NCI-H1694 treated with DMSO at 0.1 percent for 48 hours (cell line): ENCODE data around the gene EPM2A.

Experiments
- DNase-seq: peaks from one replicate; lab custom pipeline; 2025; lab: John Stamatoyannopoulos, UW

Gene EPM2A

DNA sequence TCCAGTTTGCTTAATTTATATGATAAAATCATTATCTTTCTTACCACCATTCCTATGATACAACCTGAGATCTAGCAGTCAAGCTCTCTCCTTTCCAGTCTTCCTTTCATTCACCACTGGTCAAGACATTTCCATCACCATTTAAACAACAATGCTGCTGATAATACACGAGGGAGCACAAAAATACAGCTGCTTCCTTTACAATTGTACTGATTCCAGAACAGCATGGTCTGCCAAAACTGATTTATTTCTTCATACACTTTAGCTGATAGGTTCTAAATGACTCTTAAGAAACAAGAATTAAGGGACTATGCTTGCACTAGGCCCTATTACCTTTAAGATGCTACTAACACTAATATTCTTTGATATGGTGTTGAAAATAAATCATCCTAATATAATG lies 65.0 kb downstream of the EPM2A start:
- no peak for DNase-seq

DNA sequence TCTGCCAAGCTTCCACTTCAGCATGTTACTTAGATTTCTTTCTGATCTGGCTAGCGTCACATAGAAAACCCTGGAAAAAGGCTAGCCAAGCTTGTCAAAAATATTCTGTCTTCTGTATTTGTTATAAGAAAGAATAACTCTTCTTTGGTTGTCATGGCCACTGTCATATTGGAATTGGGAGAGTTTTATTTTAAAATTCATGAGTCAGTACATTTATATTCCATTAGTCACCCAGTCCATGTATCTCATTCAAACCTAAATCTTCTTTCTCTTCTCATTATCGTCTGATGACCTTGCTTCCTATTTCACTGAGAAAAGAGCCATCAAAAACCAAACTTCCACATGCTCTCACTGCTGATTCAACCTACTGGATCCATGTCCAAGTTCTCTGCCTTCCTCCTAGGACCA lies 65.7 kb downstream of the EPM2A start:
- no peak for DNase-seq

GRCh38 chr6:145668844-145669243 lies 66.5 kb downstream of the EPM2A start:
- DNase-seq: no peak

- DNase-seq: no peak
Observed at GRCh38 chr6:145660676-145661075, 74.6 kb downstream of the EPM2A start.

DNA sequence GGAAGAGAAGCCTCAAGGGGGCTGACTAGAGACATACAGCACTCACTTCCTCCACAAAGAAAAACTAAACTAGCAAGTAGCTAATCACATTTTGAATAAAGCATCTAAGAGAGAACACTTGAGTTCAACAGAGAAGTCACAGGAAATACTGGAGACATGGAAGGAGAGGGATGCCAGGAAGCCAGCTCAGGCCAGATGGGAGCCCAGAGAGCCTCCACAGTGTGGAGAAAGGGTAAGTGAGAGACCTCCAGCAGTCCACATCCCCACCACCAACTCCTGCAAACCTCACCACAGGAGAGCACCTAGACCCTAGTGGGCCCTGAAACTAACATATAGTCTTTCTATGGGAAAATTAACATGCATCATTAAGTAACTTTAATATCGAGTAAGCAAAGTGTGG lies 79.2 kb downstream of the EPM2A start:
- DNase-seq: no peak

DNA sequence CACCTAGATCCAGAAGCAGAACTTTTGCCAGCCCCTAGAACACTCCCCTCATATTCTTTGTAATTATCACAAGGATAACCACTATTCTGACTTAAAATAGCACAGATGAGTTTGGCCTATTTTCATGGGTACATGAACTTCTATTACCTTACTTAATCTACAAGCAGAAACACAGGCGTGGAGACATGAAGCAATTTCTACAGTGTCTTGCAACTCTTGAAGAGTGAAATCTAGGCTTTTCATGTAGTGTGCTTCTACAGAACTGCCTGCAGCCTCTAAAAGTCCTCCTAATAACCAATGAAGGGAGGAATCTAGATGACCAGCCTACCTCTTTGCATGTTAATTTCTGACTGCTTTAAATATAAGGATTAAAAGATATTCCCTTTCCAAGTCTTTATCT lies 82.7 kb downstream of the EPM2A start:
- DNase-seq: no peak

- DNase-seq: no peak
Observed at GRCh38 chr6:145651988-145652387, 83.3 kb downstream of the EPM2A start.

DNA sequence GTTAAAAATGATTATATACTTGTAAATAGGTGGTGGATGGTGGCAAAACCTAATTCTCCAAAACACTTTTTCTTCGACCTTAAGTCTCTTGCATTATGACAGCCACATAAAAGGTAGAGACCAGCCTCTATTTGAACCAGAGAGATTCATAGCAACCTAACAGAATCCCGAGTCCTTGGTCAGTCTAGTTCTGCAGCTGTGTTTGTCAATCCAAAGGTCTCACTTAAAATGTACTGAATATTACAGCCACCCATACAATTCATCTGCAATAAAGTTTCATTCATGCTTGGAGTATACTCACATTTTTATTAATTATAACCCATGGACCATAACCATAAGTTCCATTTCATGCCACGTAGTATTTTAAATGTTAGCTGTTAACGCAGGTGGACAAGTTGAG lies 87.2 kb downstream of the EPM2A start:
- no peak for DNase-seq

DNA sequence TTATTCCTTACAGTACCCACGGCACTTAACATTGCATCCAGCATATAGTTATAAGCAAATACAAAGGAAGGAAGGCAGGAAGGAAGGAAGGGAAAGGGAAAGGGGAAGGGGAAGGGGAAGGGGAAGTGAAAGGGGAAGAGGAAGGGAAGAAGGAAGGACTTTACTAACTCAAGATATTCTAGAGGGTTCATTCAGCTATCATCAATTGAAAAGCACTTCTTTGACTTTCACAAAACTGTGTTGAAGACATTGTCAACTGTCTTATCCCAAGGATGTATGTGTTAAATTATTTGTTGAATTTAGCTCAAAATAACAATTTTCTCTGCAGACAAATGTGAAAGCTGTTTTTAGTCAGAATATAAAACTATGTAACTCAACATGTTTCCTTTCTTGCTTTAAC lies 87.7 kb downstream of the EPM2A start:
- no peak for DNase-seq

DNA sequence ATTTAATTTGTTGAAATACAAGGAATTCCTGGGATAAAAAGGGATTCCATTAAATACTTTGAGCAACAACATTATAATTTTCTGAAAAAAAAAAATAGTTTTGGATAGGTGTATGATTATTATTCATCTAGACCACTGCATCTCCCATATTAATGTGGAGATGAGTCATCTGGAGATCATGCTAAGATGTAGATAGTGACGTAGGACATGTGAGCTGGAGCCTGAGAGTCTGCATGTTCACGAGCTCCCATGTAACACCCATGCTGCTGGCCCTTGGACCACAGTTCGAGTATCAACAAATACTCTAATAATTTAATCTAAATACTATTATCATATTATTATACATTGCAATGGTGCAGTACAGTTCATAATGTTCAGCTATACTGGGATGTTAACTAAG lies 91.6 kb downstream of the EPM2A start:
- DNase-seq: no peak

DNA sequence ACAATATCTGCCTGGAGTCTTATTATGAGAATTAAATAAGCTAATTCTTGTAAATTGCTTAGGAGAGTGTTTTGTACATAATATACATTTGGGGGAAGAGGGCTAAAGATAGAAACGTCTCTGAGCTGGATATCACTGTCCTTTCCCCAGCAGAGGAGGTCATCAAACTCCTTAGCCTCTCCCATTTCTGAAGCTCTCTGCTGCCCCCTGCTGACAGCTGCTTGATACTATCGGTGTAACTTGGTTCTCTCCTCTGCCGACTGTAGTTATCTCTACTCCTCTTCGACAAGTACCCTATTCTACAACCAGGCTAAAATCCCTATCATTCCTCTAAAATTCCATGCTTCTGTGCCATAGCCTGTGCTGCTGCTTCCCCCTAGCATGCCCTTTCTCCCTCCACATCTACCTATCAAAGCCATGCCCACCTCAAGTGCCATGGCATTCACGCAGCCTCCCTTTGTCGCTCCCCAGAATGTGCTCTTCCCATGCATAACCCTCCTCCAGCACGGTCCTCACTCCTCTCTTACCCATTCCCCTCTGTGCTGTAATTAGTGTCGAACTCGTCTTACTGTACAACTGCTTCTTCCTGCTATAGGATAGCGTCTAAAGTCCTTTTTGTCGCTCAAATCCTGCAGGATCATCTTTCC lies 101.2 kb downstream of the EPM2A start:
- peak; percentile 8 for DNase-seq

DNA sequence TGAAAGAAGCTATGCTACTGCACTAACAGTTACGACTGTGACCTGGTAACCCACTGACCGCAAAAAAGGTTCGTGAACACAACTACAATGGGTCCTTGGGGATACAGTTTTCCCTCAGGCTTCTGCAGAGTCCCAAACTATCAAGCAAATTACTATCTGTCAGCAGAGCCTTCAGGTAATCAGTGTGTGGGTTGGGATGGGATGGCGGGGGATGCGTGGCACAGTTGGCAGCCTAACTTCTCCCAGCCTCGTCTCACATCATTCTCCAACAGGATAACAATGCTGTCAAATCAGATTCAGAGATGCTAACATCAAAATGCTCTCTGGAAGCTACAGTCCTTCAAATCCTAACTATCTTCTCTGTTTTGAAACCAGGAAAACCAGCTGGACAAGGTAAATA lies 102.3 kb downstream of the EPM2A start:
- no peak for DNase-seq

DNA sequence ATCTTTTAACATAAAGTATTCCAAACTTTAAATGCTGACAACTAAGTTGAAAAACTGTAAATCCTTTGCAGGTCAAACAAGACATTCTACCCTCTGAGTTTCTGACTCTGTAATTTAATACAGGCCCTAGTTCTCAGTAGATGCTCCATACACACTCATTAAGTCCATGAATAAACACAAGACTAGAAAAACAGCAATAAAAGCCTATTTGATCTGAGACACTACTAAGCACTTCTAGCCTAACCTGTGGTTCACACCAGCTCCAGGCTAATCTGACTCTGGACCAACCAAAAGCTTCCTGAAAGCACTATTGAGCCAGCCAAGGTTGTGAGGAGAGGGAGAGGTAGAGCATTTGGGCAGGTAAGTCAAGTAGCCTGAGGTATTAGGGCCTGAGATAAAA lies 103.9 kb downstream of the EPM2A start:
- DNase-seq: no peak

DNA sequence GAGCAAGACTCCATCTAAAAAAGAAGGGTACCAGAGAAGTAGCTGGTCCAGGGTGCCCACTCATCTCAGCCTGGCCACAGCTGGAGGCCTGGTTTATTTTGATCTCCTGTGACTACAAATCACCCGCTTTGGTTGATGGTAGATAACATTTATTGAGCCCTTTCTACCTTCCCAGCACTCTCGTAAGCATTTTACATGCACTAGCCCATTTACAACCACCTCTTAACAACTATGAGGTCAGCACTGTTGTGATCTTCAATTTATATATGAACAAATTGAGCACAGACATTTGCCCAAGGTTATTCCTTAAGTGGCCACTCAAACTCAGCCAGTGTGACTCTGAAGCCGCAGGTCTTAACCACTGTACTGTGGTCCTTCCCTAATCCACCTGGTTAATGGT lies 104.7 kb downstream of the EPM2A start:
- no peak for DNase-seq

DNA sequence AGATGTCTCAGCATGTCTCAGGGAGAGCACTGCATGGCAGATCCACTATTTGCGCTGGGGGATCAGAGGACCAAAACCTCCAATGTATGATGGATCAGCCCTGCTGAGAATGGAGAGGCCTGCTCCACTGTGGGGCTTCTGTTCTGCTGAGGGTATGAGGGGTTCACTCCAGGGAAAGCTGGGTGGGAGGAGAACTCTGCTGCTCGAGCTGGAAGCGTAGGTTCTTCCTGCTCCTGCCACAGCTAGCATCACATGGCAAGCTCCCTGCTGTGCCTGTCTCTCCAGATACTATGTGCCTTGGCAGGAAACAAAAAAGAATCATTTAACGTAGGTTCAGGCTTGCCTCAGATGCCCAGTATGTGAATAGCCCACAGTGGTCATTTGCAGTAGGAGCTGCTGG lies 105.8 kb downstream of the EPM2A start:
- no peak for DNase-seq

DNA sequence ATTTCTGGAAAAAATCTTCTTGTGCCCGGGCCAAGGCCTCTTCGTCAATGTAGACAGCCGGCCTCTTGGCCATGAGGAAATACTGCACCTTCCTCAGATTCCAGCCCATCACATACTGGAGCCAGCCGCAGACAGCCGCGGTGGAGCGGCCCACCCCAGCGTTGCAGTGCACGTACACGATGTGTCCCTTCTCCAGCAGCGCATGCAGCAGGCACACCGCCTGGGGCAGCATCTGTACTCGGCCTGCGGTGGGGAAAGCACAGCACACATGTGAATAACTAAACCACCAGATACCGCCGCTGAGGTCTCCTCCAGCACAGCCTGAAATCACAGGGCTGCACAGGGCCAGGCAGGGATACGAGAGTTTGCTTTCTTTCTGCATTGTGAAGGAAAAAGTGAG lies 107.9 kb downstream of the EPM2A start:
- DNase-seq: no peak

DNA sequence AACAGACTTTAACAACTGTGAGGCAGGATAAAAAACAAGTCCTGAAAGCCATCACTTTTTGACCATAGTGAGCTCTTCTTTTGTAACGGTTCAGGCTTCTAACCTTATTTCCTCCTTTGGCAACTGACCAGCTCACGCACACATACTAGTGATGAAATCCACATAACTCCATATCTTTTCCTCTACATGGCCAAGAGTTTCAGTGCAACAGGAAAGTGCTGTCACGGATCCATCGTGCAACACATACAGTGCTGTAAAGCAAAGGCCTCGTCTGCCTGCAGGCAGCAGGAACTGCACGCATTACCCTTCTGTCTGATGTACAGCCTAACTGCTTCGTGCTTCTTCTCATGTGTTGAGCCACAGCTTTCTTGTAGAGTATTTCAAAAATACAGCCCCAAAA lies 108.5 kb downstream of the EPM2A start:
- DNase-seq: no peak

- DNase-seq: no peak
Observed at GRCh38 chr6:145623231-145623630, 112.1 kb downstream of the EPM2A start.

GRCh38 chr6:145621776-145622175 lies 113.5 kb downstream of the EPM2A start:
- no peak for DNase-seq

DNA sequence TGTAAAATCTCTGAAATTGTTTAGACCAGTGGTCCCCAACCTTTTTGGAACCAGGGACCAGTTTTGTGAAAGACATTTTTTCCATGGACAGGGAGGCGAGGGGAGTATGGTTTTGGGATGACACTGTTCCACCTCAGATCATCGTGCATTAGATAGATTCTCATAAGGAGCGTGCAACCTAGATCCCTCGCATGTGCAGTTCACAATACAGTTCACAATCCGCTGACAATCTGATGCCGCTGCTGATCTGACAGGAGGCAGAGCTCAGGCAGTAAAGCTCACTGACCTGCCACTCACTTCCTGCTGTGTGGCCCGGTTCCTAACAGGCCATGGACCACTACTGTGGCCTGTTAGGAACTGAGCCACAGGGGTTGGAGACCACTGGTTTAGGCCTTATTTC lies 115.2 kb downstream of the EPM2A start:
- DNase-seq: no peak

GRCh38 chr6:145609521-145609920 lies 125.8 kb downstream of the EPM2A start:
- no peak for DNase-seq

DNA sequence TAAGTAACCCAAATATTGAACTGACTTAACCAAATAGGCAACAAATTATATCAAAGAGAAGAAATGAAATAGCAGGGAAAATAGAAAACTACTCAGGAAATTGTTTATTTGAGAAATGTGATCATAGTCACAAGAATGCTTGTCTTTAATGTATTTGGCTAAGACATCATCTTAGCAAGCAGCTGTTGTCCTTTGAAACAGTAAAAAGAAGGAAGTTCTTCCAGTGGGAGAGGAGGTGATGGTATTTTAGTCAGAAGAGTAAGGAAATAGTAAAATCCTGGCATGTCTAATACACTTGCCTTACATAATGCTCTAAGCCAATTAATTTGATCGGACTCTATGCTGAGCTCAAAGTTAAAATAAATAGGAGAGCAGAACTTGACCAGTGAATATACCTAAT lies 126.5 kb downstream of the EPM2A start:
- no peak for DNase-seq

DNA sequence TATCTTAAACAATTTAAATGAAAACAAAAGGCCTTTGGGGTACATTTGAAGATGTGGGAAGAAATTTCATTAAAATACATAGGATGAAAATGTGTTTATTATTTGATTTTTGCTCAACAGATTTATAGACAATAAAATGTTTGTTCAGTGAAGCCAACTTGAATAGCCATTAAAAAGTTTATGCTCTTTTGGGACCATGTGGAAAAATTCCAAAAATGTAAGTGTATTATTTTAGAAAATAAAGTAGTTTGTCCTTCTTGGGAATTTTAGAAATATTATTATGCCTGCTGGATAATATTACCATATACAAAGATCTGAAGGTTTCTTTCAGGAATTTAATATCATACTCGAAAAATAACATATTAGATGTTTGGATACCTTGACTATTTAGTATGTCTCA lies 131.3 kb downstream of the EPM2A start:
- DNase-seq: no peak

DNA sequence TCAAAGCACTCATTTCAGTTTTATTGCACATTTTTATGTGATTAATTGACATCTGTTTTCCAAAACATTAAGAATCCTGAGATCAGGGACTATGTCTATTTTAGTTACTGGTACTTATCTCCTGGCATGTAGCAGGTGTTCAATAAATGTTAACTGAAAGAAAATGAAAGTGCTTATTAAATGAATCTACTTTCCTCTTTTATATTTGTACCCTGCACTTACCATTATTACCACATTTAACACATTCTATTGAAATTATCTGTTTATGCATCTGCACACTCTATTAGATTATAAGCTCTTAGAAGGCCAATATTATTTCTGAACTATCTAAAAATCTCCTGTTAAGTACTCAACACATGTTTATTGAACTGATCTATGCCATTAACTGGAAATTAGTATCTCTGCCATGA lies 131.9 kb downstream of the EPM2A start:
- no peak for DNase-seq
